Fibroblast of lung (primary cell): ENCODE results near the gene MYPN.

Experiments used
- EZH2 ChIP-seq: IDR thresholded peaks from 2 replicates; pipeline ENCODE4 v1.5.1; 2012; ENCODE audit warnings: low read length, control low read depth, mild to moderate bottlenecking; ENCODE audit errors: missing control alignments
- TF ChIP-seq, protein P1 (sequence below), 2 donors: IDR thresholded peaks in 1 of 2; conservative IDR thresholded peaks in 1 of 2; 1 replicate in 1 of 2; 2 replicates in 1 of 2; pipeline ENCODE4 v1.5.1; 2011 to 2012; ENCODE audit warnings: low read length in 2 of 2, control low read depth in 1 of 2, inconsistent platforms in 1 of 2, low read depth in 1 of 2, mild to moderate bottlenecking in 1 of 2

DNA sequence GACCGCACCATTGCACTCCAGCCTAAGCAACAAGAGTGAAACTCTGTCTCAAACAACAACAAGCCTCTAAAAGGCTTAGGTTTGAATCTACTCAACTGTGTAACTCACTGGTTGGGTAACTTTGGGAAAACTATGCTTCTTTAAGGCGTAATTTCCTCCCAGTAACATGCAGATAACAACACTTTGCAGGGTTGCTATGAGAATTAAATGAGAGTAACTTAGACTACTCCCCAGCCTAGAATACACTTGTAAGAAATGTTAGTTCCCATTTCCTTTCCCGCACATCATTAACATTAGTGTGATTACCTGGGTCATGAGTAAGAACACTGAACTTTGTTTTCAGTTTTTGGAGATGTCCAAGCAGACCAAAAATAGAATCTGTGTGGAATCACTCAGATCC is 5.4 kb upstream of the MYPN start:
- TF ChIP-seq EZH2: no peak
- TF ChIP-seq, protein P1, sequence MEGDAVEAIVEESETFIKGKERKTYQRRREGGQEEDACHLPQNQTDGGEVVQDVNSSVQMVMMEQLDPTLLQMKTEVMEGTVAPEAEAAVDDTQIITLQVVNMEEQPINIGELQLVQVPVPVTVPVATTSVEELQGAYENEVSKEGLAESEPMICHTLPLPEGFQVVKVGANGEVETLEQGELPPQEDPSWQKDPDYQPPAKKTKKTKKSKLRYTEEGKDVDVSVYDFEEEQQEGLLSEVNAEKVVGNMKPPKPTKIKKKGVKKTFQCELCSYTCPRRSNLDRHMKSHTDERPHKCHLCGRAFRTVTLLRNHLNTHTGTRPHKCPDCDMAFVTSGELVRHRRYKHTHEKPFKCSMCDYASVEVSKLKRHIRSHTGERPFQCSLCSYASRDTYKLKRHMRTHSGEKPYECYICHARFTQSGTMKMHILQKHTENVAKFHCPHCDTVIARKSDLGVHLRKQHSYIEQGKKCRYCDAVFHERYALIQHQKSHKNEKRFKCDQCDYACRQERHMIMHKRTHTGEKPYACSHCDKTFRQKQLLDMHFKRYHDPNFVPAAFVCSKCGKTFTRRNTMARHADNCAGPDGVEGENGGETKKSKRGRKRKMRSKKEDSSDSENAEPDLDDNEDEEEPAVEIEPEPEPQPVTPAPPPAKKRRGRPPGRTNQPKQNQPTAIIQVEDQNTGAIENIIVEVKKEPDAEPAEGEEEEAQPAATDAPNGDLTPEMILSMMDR (conservative IDR thresholded peaks at IDR 0.05 in 1 of 2, IDR thresholded peaks at IDR 0.05 in 1 of 2; ENCODE audit: low read depth in 1 of 2, low read length in 2 of 2): no peak
